SH-SY5Y (cell line): ENCODE data around the gene ZIC4.

Experiments
- GATA2 ChIP-seq: IDR thresholded peaks from 2 replicates; pipeline ENCODE4 v1.6.1; 2011; ENCODE audit warnings: mild to moderate bottlenecking, low read depth, low read length
- GATA3 ChIP-seq: IDR thresholded peaks from 2 replicates; pipeline ENCODE4 v1.6.1; 2011; ENCODE audit warnings: low read depth, mild to moderate bottlenecking, low read length, moderate library complexity

- no peak for TF ChIP-seq GATA3
- no peak for TF ChIP-seq GATA2
Measured at GRCh38 chr3:147418808-147419701, 12.7 kb upstream of the ZIC4 start.
